Activated B cell treated with CpG ODN at 0.5 μM for 24 hours (primary cell): ENCODE results near the gene NKAIN2. TPM values are rescaled to one million over a fixed set of nuclear protein-coding genes. Genes with fewer than 3 reads are reported as not detected.

Experiments used
- ATAC-seq: fragments of 200-7000 bp; cut with Tn5 transposase; one replicate; pipeline ENCODE4 v1.10.0; 2021; ENCODE audit warnings: low read depth, mild to moderate bottlenecking, moderate library complexity
- CTCF ChIA-PET: fragments of 350-600 bp; sonication (Branson Sonifier 250); formaldehyde crosslinking; loops from one replicate; lab custom pipeline; 2021; ENCODE audit warnings: antibody characterized with exemption; lab: Charles Lee
- POLR2A ChIA-PET: fragments of 350-600 bp; sonication (Branson Sonifier 250); formaldehyde crosslinking; loops from one replicate; lab custom pipeline; 2021; ENCODE audit warnings: antibody characterized with exemption; lab: Charles Lee
- DNase-seq: peaks from one replicate; pipeline ENCODE4 v3.0.0; 2022
- H3K27ac Mint-ChIP-seq: one replicate; pipeline ENCODE4 v1.8.0; 2020; ENCODE audit warnings: mixed read lengths
- H3K27me3 Mint-ChIP-seq: one replicate; pipeline ENCODE4 v1.8.0; 2021; ENCODE audit warnings: mixed read lengths
- H3K36me3 Mint-ChIP-seq: one replicate; pipeline ENCODE4 v1.8.0; 2021; ENCODE audit warnings: low read depth, mixed read lengths
- H3K4me1 Mint-ChIP-seq: one replicate; pipeline ENCODE4 v1.8.0; 2021; ENCODE audit warnings: mixed read lengths
- H3K4me3 Mint-ChIP-seq: one replicate; pipeline ENCODE4 v1.8.0; 2020; ENCODE audit warnings: mild to moderate bottlenecking, mixed read lengths
- H3K9me3 Mint-ChIP-seq: one replicate; pipeline ENCODE4 v1.8.0; 2020; ENCODE audit warnings: mixed read lengths
- intact Hi-C: fragments of 100-400 bp; cut with micrococcal nuclease; formaldehyde crosslinking; loops from one replicate; pipeline ENCODE4 v1.15.1; 2024
- total RNA-seq: library from RNA; stranded (reverse); gene quantifications from 2 replicates; pipeline ENCODE4 v1.2.3, GENCODE V29; 2022
- TF ChIP-seq, protein P1 (sequence below): fragments of 200-600 bp; IDR thresholded peaks from one replicate; pipeline ENCODE4 v1.8.0; 2022; ENCODE audit warnings: antibody characterized with exemption, mild to moderate bottlenecking

The NKAIN2 gene
- total RNA-seq, 1 donor from 2014 or later, result not detected

GRCh38 chr6:124054034-124054433 is 250.4 kb downstream of the NKAIN2 start:
- ATAC-seq, result no peak
- TF ChIP-seq, protein P1, sequence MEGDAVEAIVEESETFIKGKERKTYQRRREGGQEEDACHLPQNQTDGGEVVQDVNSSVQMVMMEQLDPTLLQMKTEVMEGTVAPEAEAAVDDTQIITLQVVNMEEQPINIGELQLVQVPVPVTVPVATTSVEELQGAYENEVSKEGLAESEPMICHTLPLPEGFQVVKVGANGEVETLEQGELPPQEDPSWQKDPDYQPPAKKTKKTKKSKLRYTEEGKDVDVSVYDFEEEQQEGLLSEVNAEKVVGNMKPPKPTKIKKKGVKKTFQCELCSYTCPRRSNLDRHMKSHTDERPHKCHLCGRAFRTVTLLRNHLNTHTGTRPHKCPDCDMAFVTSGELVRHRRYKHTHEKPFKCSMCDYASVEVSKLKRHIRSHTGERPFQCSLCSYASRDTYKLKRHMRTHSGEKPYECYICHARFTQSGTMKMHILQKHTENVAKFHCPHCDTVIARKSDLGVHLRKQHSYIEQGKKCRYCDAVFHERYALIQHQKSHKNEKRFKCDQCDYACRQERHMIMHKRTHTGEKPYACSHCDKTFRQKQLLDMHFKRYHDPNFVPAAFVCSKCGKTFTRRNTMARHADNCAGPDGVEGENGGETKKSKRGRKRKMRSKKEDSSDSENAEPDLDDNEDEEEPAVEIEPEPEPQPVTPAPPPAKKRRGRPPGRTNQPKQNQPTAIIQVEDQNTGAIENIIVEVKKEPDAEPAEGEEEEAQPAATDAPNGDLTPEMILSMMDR, result no peak
- POLR2A ChIA-PET, result no interaction called here
- CTCF ChIA-PET, result no interaction called here
- Mint-ChIP-seq H3K36me3 (no peaks in the 10 kb centered on the region), H3K4me3 (no peak overlapping the region), H3K9me3 (peaks cover 4% of the 10 kb centered on the region), H3K27ac (no peak overlapping the region), H3K27me3 (no peaks in the 10 kb centered on the region), H3K4me1 (no peaks in the 10 kb centered on the region)
- intact Hi-C loops, result no loop called here
- no peak for DNase-seq

DNA sequence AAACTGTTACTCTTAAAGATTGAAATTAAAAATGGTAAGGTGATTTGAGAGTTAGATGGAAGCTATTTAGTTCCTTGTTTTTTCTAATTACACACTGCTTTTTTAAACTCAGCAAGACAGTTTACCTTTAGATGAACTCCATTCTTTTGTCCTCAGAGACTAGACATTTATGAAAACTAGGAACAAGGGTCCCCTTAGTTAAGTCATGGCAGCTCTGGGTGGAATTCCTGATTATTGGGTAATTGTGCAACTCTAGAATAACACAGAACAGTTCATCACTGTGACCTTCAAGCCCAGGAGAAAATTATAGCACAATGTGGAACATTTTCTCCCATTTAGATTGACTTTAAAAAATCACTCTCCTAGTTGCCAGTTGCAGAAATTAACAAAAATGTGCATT is 251.7 kb downstream of the NKAIN2 start:
- H3K4me1 Mint-ChIP-seq, result no peaks in the 10 kb centered on the region
- ChIA-PET CTCF (no interaction called here), POLR2A (no interaction called here)
- intact Hi-C loops, result no loop called here
- no peak overlapping the region for H3K27ac Mint-ChIP-seq
- no peak for ATAC-seq
- no peak for DNase-seq
- no peaks in the 10 kb centered on the region for H3K36me3 Mint-ChIP-seq
- TF ChIP-seq, protein P1, result no peak
- H3K27me3 Mint-ChIP-seq, result no peaks in the 10 kb centered on the region
- H3K9me3 Mint-ChIP-seq, result peaks cover 4% of the 10 kb centered on the region
- no peak overlapping the region for H3K4me3 Mint-ChIP-seq

- peaks cover 4% of the 10 kb centered on the region for H3K9me3 Mint-ChIP-seq
- ChIA-PET POLR2A (no interaction called here), CTCF (no interaction called here)
- H3K27me3 Mint-ChIP-seq, result no peaks in the 10 kb centered on the region
- ATAC-seq (no peak), DNase-seq (no peak)
- H3K4me3 Mint-ChIP-seq, result no peak overlapping the region
- intact Hi-C loops, result no loop called here
- no peaks in the 10 kb centered on the region for H3K4me1 Mint-ChIP-seq
- no peaks in the 10 kb centered on the region for H3K36me3 Mint-ChIP-seq
- TF ChIP-seq, protein P1, result no peak
- no peak overlapping the region for H3K27ac Mint-ChIP-seq
These were observed 252.3 kb downstream of the NKAIN2 start for GRCh38 chr6:124055963-124056362.

GRCh38 chr6:124056407-124057334 is 253.0 kb downstream of the NKAIN2 start:
- Mint-ChIP-seq H3K4me3 (no peak overlapping the region), H3K9me3 (peaks cover 4% of the 10 kb centered on the region), H3K36me3 (no peaks in the 10 kb centered on the region), H3K27ac (no peak overlapping the region), H3K4me1 (no peaks in the 10 kb centered on the region), H3K27me3 (no peaks in the 10 kb centered on the region)
- ChIA-PET CTCF (no interaction called here), POLR2A (no interaction called here)
- TF ChIP-seq, protein P1, result no peak
- ATAC-seq, result no peak
- no peak for DNase-seq
- intact Hi-C loops, result no loop called here

DNA sequence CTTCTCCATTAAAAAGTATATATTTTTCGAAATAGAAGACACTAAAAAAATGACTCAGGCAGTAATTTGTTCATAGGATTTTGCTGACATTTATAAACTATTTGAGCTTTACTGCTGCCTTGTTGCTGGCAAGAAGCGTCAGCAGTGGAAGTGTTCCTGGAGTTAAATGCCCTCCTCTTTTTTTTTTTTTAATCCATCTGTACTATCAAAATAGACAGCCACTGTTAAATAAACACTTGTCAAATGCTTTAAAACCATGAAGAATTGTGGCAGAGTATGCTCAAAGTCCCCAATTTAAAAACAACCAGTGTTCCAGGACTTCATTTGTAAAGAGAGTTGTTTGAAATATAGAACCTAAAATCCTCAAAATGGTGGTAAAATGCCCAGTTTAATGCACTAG is 253.8 kb downstream of the NKAIN2 start:
- Mint-ChIP-seq H3K9me3 (peaks cover 4% of the 10 kb centered on the region), H3K27ac (no peak overlapping the region), H3K27me3 (no peaks in the 10 kb centered on the region), H3K36me3 (no peaks in the 10 kb centered on the region), H3K4me1 (no peaks in the 10 kb centered on the region), H3K4me3 (no peak overlapping the region)
- no peak for DNase-seq
- POLR2A ChIA-PET, result no interaction called here
- TF ChIP-seq, protein P1, result no peak
- intact Hi-C loops, result no loop called here
- ATAC-seq, result no peak
- CTCF ChIA-PET, result no interaction called here
